Kidney glomerular epithelial cell (primary cell): ENCODE measurements around the gene WDR76.

ENCODE experiments used
- DNase-seq: peaks from one replicate; lab custom pipeline; 2025; lab: John Stamatoyannopoulos, UW

WDR76 gene

GRCh38 chr15:43913941-43914340 is 87.1 kb downstream of the WDR76 start:
- no peak for DNase-seq

GRCh38 chr15:43915631-43916325 is 89.0 kb downstream of the WDR76 start:
- no peak for DNase-seq

GRCh38 chr15:43916326-43916660 is 89.5 kb downstream of the WDR76 start:
- DNase-seq = no peak
